GM18519 (cell line): ENCODE results near the gene BNC1.
"Not testable (repeated sequence)": the region's sequence is repeated elsewhere in the genome, so short reads cannot be mapped to it uniquely, and the experiment has no call there.

Experiments
- ATAC-seq: cut with Tn5 transposase; IDR thresholded peaks from one replicate; pipeline ENCODE4 v1.9.1; 2021; ENCODE audit warnings: mild to moderate bottlenecking, moderate library complexity; ENCODE audit not compliant: unreplicated experiment, low FRiP score

BNC1 gene

DNA sequence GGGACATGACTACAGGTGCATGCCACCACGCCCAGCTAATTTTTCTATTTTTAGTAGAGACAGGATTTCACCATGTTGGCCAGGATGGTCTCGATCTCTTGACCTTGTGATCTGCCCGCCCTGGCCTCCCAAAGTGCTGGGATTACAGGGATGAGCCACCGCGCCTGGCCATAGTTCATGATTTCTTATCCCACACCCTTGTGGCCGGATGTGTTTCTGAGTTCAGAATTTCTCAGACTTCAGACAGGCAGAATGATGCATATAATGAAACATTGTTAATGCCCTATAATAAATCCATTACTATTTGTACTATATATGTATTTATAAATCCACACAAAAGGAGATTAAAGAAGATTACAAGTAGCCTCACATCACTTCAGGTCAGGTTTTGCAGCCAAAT, 22.3 kb downstream of the BNC1 start:
- not testable (repeated sequence) for ATAC-seq

DNA sequence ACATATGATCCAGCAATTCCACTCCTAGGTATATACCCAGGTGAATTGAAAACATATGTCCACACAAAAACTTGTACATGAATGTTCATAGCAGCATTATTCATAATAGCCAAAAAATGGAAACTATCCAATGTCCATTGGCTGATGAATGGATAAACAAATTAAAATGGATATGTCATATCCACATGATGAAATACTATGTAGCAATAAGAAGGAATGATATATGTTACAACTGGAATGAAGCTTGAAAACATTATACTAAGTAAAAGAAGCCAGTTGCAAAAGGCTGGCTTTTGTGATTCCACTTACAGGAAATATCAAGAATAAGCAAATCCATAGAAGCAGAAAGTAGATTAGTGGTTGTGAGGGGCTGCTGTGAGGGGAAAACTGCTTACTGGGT, 33.7 kb downstream of the BNC1 start:
- ATAC-seq, result no peak

- ATAC-seq, result no peak
Observed at GRCh38 chr15:83249030-83249343, 35.5 kb downstream of the BNC1 start.

- ATAC-seq, result no peak
Observed at GRCh38 chr15:83248151-83249029, 36.1 kb downstream of the BNC1 start.

DNA sequence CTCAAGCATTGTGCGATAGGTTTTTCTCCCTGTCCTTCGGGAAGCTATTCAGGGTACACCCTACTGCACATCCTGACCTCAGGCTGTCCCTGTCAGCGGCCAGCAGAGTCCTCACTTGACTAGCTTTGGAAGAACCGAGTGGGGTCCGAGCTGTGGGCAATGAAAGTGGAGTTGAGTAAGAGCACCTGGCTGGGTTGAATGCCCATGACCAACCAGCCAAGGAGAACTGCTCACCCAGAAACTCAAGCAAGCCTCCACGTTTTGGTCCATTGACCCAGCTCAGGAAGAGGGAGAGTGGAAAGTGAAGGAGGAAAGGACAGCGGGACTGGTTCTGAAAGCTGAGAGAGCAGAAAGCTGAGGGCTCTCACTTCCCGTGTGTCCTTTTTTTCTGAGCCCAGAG, 40.8 kb downstream of the BNC1 start:
- no peak for ATAC-seq

GRCh38 chr15:83230242-83230641, 54.2 kb downstream of the BNC1 start:
- ATAC-seq, result no peak

GRCh38 chr15:83225449-83225848, 59.0 kb downstream of the BNC1 start:
- no peak for ATAC-seq

DNA sequence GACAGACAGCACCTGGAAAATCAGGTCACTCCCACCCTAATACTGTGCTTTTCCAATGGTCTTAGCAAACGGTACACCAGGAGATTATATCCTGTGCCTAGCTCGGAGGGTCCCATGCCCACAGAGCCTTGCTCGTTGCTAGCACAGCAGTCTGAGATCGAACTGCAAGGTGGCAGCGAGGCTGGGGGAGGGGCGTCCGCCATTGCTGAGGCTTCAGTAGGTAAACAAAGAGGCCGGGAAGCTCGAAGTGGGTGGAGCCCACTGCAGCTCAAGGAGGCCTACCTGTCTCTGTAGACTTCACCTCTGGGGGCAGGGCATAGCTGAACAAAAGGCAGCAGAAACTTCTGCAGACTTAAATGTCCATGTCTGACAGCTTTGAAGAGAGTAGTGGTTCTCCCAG, 62.7 kb downstream of the BNC1 start:
- ATAC-seq, result not testable (repeated sequence)

DNA sequence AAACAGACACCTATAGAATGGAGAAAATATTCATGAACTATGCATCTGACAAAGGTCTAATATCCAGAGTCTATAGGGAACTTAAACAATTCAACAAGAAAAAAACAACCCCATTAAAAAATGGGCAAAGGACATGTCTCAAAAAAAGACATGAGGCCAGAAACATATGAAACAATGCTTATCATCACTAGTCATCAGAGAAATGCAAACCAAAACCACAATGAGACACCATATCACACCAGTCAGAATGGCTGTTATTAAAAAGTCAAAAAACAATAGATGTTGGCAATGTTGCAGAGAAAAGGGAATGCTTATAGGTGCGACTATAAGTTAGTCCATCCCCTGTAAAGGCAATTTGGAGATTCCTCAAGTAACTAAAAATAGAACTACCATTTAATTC, 65.4 kb downstream of the BNC1 start:
- no peak for ATAC-seq

- no peak for ATAC-seq
Observed at GRCh38 chr15:83215306-83215705, 69.2 kb downstream of the BNC1 start.

DNA sequence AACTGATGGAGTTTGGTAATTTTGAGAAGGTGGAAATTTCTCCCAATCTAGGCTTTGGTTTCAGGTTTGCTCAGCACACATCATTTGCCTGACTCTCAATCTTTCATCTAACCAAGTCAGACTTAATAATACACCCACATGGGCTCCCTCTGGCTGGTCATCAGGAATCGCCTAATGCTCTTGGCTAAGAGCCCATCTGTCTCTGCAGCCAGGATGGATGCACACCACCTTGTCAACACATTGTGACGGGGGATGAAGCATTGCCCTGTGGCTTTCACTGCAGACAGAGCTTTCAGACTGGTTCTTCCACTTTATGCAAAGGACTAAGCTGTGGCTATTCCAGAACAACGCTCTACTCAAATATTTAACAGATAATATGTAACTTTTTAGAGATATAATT, 73.8 kb downstream of the BNC1 start:
- ATAC-seq, result no peak

DNA sequence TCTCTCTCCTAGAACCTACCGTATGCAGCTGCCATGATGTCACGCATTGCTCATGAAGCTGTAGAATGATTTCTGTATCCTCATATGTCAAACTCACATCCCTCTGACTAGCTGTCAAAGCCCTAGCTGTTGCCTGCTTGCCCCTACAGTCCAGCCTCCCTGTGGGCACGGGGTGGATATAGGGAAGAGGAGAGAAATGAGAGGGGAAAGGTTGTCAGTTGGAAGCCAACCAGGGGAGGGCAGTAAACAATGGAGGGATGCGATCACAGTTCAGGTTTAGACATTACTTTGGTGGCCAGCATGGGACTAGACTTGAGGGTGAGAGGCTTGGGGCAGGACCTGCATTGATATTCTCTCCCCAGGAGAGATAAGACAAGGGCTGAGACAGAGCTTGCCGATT, 75.1 kb downstream of the BNC1 start:
- no peak for ATAC-seq

GRCh38 chr15:83208367-83208661, 76.2 kb downstream of the BNC1 start:
- ATAC-seq, result no peak

- ATAC-seq, result no peak
Observed at GRCh38 chr15:83207660-83208366, 76.7 kb downstream of the BNC1 start, which contains the start of gene HDGFL3. HDGFL3 (minus strand) TSS chr15:83207823; CDS start chr15:83207414, 409 bp downstream.

DNA sequence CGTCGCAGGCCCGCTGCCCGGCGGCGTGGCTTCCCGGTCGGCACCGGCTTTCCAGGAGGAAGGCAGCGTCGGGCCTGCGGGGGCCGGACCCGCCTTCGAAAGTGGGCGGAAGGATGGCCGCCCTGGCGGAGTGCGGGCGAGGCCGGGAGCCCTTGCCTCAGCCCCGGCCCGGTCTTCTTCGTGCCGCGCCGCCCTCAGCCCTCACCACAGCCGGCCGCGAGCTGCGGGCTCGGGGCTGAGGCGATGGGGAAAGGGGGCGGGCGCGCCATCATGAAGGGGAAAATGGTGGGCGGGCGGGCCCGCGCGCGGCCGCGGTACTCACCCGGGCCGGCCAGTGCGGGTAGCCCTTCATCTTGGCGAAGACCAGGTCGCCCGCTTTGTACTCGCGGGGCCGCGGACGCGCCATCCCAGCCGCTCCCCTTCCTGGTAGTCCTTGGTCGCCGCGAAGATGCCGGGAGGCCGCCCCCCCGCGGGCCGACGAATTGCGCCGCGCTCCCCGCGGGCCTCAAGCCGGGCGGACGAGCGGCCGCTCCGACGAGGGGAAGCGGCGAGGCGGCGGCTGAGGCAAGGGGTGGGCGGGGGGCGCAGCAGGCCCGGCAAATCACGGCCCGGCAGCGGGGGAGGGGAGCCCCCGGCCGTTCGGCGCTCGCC, 77.3 kb downstream of the BNC1 start:
- no peak for ATAC-seq

DNA sequence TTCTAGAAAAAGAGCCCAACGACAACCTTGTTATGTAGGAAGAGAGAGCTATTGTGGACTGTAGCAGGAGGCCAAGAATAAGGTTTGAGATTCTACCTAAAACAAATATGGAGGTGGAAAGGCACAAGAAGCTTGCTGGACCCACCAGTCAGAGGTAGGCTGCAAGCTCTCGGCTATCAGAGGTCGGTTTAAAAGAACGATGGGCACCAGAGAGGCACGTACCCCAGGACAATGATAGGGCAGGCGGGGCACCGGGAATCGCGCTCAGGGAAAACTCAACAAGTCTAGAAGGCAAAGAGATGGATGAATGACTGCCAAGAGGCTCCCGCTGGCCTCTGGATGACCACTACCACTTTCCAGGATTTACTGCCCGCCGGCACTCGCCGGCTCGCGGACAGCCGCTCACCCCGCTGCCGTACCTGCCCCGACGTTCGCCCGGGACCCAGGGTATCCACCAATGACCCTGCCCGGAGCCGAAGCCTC, 77.9 kb downstream of the BNC1 start:
- ATAC-seq, result no peak
